Measurements from ENCODE around the gene HINT2. TPM values are rescaled to one million over a fixed set of nuclear protein-coding genes. Genes with fewer than 3 reads are reported as not detected.

The HINT2 gene
- total RNA-seq, 1 experiment from 2014 or later = 69.7 TPM

- CTCF ChIA-PET = no interaction called here
- ATAC-seq = no peak
- no peak overlapping the region for H3K4me3 ChIP-seq (ENCODE audit: low read length)
- BruUV-seq (replicated peaks) = no TSS peak
- no peak overlapping the region for H2AFZ ChIP-seq (ENCODE audit: low read length)
- 0 out of 2 replicates have a peak, but pooled peaks cover 3% of the 10 kb centered on the region for H3K4me1 ChIP-seq (ENCODE audit: insufficient read depth, low read length)
- H4K20me1 ChIP-seq (ENCODE audit: low read length) = no peaks in the 10 kb centered on the region
- H3K9me3 ChIP-seq (ENCODE audit: low read length) = no peaks in the 10 kb centered on the region
- TF ChIP-seq CTCF (conservative IDR thresholded peaks at IDR 0.05; ENCODE audit: low read depth, low read length) (no peak), EZH2 (IDR thresholded peaks at IDR 0.05; ENCODE audit: low read length, unreplicated experiment) (no peak), EZH2phosphoT487 (IDR thresholded peaks at IDR 0.05; ENCODE audit: borderline replicate concordance, low read length) (no peak)
- intact Hi-C loops (cut with micrococcal nuclease) = no loop called here
- peaks cover 9% of the 10 kb centered on the region for H3K79me2 ChIP-seq (ENCODE audit: low read length)
- H3F3A ChIP-seq (ENCODE audit: low read length, unreplicated experiment) = no peaks in the 10 kb centered on the region
- H3K4me2 ChIP-seq (ENCODE audit: low read length) = no peak overlapping the region
- no peak overlapping the region for H3K27ac ChIP-seq (ENCODE audit: low read length)
- no peak overlapping the region for H3K9ac ChIP-seq (ENCODE audit: low read length)
- DNase-seq = no peak
- POLR2A ChIA-PET (ENCODE audit: unreplicated experiment) = no interaction called here
- no peaks in the 10 kb centered on the region for H3K27me3 ChIP-seq (ENCODE audit: low read length)
- no peaks in the 10 kb centered on the region for H3K36me3 ChIP-seq (ENCODE audit: low read depth, low read length)
- H3K9me2 ChIP-seq (replicated peaks; ENCODE audit: low read length) = no peaks in the 10 kb centered on the region
These were observed 51.0 kb downstream of the HINT2 start for GRCh38 chr9:35763803-35764202.

- no peaks in the 10 kb centered on the region for H3F3A ChIP-seq (ENCODE audit: low read length, unreplicated experiment)
- TF ChIP-seq CTCF (conservative IDR thresholded peaks at IDR 0.05; ENCODE audit: low read depth, low read length) = no peak
- no peak for TF ChIP-seq EZH2phosphoT487 (IDR thresholded peaks at IDR 0.05; ENCODE audit: borderline replicate concordance, low read length)
- no peak for TF ChIP-seq EZH2 (IDR thresholded peaks at IDR 0.05; ENCODE audit: low read length, unreplicated experiment)
- ChIA-PET POLR2A (ENCODE audit: unreplicated experiment) (interaction anchor here (0.7 kb wide), 2 partner anchors 13 to 684 kb away, joined by 3 read pairs; no protein-coding TSS in a partner anchor), CTCF (no interaction called here)
- peaks cover 9% of the 10 kb centered on the region for H3K4me1 ChIP-seq (ENCODE audit: insufficient read depth, low read length)
- intact Hi-C loops (cut with micrococcal nuclease) = no loop called here
- H3K79me2 ChIP-seq (ENCODE audit: low read length) = peaks cover 16% of the 10 kb centered on the region
- H3K27me3 ChIP-seq (ENCODE audit: low read length) = no peaks in the 10 kb centered on the region
- H4K20me1 ChIP-seq (ENCODE audit: low read length) = no peaks in the 10 kb centered on the region
- H3K4me2 ChIP-seq (ENCODE audit: low read length) = no peak overlapping the region
- H3K9me3 ChIP-seq (ENCODE audit: low read length) = no peaks in the 10 kb centered on the region
- no peak for DNase-seq
- no peak overlapping the region for H2AFZ ChIP-seq (ENCODE audit: low read length)
- H3K9me2 ChIP-seq (replicated peaks; ENCODE audit: low read length) = no peaks in the 10 kb centered on the region
- peak; percentile 40 for ATAC-seq
- no TSS peak for BruUV-seq (replicated peaks)
- no peak overlapping the region for H3K4me3 ChIP-seq (ENCODE audit: low read length)
- H3K36me3 ChIP-seq (ENCODE audit: low read depth, low read length) = no peaks in the 10 kb centered on the region
- no peak overlapping the region for H3K27ac ChIP-seq (ENCODE audit: low read length)
- no peak overlapping the region for H3K9ac ChIP-seq (ENCODE audit: low read length)
These were observed 51.7 kb downstream of the HINT2 start for GRCh38 chr9:35763181-35763580.

Other genes with a start within 250 kb of the HINT2 start
- 11.2 and 25.2 TPM in 2 replicates for gene TESK1, start 209.8 kb downstream of the HINT2 start, total RNA-seq (2014; rRNA removed)
- gene CD72, start 196.6 kb downstream of the HINT2 start, total RNA-seq (2014; rRNA removed) = 0.15 TPM in 1 of 2 replicates, not detected in the other
- not detected in 2 replicates for gene SIT1, start 164.1 kb downstream of the HINT2 start, total RNA-seq (2014; rRNA removed)
- 23,421 and 36,790 TPM in 2 replicates for gene RMRP, start 157.0 kb downstream of the HINT2 start, total RNA-seq (2014; rRNA removed)
- gene CCDC107, start 156.8 kb downstream of the HINT2 start, total RNA-seq (2014; rRNA removed) = 34.9 and 37.0 TPM in 2 replicates
- 2.6 and 4.1 TPM in 2 replicates for gene ARHGEF39, start 149.8 kb downstream of the HINT2 start, total RNA-seq (2014; rRNA removed)
- gene CA9, start 141.1 kb downstream of the HINT2 start, total RNA-seq (2014; rRNA removed) = 7.7 and 11.2 TPM in 2 replicates
- gene TPM2, start 125.1 kb downstream of the HINT2 start, total RNA-seq (2014; rRNA removed) = 7.0 and 10.4 TPM in 2 replicates
- gene TLN1, start 82.8 kb downstream of the HINT2 start, total RNA-seq (2014; rRNA removed) = 118 and 153 TPM in 2 replicates
- gene CREB3, start 82.4 kb downstream of the HINT2 start, total RNA-seq (2014; rRNA removed) = 34.8 and 47.1 TPM in 2 replicates
- 60.9 and 81.7 TPM in 2 replicates for gene GBA2, start 65.8 kb downstream of the HINT2 start, total RNA-seq (2014; rRNA removed)
- 13.8 and 14.3 TPM in 2 replicates for gene RGP1, start 65.8 kb downstream of the HINT2 start, total RNA-seq (2014; rRNA removed)
- gene MSMP, start 60.8 kb downstream of the HINT2 start, total RNA-seq (2014; rRNA removed) = 145 and 149 TPM in 2 replicates
- 1.0 and 1.5 TPM in 2 replicates for gene NPR2, start 23.5 kb downstream of the HINT2 start, total RNA-seq (2014; rRNA removed)
- gene SPAG8, start 2.8 kb downstream of the HINT2 start, total RNA-seq (2014; rRNA removed) = not detected in 2 replicates
- 0.29 TPM in 1 of 2 replicates, not detected in the other for gene FAM221B, start 13.7 kb upstream of the HINT2 start, total RNA-seq (2014; rRNA removed)
- gene TMEM8B, start 14.2 kb upstream of the HINT2 start, total RNA-seq (2014; rRNA removed) = 1.6 and 2.4 TPM in 2 replicates
- gene OR13J1, start 55.4 kb upstream of the HINT2 start, total RNA-seq (2014; rRNA removed) = not detected in 2 replicates
- 1.7 TPM in 2 replicates for gene HRCT1, start 91.2 kb upstream of the HINT2 start, total RNA-seq (2014; rRNA removed)
- 0.35 TPM in 1 of 2 replicates, not detected in the other for gene SPAAR, start 94.4 kb upstream of the HINT2 start, total RNA-seq (2014; rRNA removed)
- not detected in 2 replicates for gene OR2S2, start 143.1 kb upstream of the HINT2 start, total RNA-seq (2014; rRNA removed)
- 3.8 and 5.0 TPM in 2 replicates for gene RECK, start 221.9 kb upstream of the HINT2 start, total RNA-seq (2014; rRNA removed)